Lung microvascular endothelial cell (primary cell): ENCODE data around the gene MARK1. TPM values are rescaled to one million over a fixed set of nuclear protein-coding genes. Genes with fewer than 3 reads are reported as not detected.

Experiments used
- DNase-seq, 2 donors: peaks; one replicate each; pipeline versions ENCODE4 v3.0.0 to v3.0.0-alpha.2; 2010; ENCODE audit warnings: low read depth in 2 of 2
- total RNA-seq: library from RNA; depleted of rRNA; stranded (reverse); fragments of >200 nt; gene quantifications from 2 replicates; pipeline ENCODE4 v1.2.1, GENCODE V29; 2014

MARK1 gene
- total RNA-seq, 1 donor from 2014 or later: 2.2 TPM

DNA sequence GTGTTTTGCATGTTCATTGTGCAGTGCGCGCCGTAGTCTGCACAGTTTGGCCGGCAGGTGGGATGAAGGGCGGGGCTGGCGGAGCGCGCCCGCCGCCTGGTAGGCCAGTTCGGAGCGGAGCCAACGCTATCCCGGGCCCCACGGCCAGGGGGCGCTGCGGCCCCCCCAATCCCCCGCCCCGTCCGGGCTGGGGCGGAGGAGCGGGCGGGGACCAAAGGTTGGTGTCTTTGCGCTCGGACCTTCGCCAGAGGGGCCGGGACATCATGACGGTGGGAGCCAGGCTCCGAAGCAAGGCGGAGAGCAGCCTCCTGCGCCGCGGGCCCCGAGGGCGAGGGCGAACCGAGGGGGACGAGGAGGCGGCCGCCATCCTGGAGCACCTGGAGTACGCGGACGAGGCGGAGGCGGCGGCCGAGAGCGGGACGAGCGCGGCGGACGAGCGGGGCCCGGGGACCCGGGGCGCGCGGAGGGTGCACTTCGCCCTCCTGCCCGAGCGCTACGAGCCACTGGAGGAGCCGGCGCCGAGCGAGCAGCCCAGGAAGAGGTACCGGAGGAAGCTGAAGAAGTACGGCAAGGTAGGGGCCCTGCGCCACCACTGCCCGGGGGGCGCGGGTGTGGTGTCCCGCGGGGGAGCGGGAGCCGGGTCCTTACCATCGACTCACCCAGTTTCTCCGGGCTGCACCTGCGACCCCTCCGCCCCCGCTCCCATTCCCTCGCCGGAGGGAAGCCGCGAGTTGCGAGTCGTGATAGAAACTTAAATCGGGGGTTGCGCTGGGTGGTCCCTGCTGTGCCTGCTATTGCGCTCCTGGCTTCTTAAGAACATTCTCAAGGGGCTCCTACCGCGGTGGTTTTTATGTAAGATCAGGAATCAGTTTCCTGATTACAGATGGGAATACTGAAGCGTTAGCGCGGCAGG, 162.5 kb downstream of the MARK1 start, which contains the start of gene C1orf115:
TSS of gene C1orf115 (plus strand) at position 224 of the 913 bp plus-strand sequence. CDS start at position 264, 40 bp downstream.
- DNase-seq: peak; percentile 73 to 88

DNA sequence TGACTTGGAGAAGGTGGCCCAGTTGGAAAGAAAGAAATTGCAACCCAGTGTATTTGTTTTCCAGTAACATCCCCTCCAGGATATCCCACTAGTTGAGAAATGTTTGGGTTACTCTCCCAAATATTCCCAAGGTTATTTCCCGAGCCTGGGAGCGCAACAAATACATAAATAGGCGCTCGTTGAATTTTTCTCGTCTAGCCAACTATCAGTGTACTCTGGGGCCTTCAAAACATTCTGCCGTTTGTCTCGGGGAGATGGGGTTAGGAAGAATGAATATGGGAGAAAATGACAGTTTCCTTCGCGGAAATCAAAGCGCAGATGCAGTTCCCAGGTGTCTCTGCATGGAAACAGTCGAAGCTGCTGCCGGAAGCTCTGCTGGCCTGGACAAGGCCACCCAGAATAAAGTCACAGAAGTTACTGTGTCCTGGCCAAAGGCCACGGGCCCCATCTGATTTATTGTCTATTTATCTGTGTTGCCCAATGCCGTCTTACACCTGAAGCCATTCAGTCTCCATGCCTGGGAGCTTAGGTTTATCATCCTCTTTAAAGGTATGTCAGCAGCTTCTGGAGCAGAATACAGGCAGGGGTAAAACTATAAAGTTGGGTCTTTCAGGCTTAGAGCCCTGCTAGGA, 163.2 kb downstream of the MARK1 start:
- peak in 1 of 2 donors; percentile 13 for DNase-seq

DNA sequence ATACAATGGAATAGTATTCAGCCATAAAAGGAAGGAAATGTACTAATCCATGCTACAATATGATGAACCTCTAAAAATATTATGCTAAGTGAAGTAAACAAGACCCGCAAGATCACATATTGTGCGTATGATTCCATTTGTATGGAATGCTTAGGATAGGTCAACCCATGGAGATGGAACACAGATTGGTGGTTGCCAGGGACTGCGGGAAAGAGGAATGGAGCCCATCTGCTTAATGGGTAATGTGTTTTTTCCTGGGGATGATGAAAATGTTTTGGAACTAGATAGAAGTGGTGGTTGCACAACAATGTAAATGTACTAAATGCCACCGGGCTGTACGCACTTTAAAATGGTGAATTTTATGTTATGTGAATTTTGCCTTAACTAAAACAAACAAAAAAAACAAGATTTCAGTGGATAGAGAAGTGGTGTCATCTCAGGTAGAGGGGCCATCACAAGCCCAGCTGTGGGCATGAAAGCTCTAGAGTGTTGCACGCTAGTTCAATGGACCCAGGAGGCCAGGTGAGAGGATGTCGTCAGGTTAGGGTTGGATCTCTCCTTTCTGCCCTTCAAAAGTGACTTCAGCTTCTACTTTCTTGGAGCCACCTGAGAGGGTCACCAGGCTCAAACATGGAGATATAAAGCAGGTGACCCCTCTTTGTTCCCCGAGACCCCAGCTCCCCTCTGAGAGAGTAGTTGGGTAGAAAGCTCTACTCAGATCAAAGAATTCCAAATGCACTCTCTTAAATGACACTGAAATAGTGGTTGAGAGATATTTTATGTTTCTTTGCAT, 164.7 kb downstream of the MARK1 start:
- peak; percentile 29 to 74 for DNase-seq

DNA sequence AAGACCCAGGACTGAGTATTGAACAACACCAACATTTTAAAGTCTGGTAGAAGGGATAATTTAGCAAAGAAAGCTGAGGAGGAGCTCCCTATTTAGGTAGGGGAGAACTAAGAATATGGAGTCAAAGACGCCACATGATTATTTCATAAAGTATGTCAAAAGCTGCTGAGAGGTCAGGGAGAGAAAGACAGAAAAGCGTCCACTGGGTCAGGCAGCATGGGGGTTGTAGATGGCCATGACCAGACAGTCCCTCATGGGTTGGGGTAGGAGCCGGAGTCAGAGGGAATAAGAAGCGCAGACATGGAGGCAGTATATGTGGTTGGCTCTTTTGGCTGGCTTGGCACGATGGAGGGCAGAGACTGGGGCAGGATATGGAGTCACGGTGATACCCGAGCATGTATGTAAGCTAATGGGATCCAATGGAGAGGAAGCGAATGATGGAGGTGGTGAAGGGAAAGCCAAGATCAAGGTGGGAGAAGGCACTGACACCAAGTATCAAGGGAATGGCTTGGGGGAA, 167.0 kb downstream of the MARK1 start:
- no peak for DNase-seq

DNA sequence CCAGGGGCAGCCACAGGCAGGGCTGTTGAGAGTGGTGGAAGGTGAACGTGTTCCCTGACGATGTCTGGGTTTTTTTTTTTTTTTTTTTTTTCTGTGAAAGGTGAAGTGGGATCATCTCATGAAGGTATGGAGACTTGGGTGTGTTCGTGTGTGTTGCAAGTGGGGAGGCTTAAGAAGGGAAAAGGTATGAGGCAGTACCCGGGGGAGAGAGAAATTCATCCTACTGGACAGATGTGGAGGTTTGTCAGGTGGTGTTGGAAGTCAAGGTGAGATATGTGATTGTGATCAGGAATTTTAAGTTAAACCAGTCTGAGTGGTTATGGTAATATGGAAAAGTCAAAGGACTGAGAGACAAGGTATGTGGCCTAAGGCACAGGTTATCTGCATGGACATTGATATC, 167.5 kb downstream of the MARK1 start:
- no peak for DNase-seq

DNA sequence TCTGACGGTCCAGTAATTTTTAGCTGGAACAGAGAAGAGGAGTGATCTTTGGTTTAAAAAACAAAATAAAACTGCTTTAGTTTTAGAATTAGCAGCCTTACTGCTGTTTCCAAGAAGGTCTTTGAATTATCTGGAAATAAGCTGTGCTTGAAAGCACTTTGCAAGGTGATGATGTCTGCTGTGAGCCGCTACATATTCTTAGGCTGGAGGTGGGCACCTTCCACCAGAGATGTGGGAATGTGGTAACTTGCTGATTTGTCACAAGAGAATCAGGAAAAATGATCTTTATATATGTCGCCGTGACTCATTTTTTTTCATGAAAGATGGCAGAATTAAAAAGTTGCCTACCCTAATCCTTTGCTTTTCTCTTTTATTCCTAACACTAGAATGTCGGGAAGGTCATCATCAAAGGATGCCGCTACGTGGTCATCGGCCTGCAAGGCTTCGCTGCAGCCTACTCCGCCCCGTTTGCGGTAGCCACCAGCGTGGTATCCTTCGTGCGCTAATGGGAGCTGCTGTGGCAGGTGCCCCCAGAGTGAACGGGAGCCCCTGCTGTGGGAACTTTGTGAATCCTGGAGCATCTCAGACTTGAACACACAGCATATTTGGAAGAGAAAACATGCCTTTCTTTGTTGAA, 168.4 kb downstream of the MARK1 start:
- DNase-seq: no peak

DNA sequence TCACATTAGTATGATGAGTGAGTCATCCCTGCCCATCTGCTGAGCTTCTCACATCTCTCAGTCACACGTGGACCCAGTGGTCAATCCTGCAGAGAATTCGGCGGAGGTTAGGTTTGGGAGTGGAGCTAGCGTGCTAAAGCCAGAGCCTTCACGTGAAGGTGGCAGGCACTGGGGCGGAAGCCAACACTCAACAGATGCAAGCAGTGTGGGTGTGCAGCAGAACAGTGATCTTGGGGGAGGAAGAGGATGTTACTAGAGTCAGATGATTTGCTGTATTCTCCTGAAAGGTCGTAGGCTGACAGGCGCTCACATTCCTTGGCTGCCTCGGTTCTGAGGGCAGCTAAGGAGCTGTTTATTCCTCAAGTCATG, 168.9 kb downstream of the MARK1 start:
- DNase-seq: peak in 1 of 2 donors; percentile 15

DNA sequence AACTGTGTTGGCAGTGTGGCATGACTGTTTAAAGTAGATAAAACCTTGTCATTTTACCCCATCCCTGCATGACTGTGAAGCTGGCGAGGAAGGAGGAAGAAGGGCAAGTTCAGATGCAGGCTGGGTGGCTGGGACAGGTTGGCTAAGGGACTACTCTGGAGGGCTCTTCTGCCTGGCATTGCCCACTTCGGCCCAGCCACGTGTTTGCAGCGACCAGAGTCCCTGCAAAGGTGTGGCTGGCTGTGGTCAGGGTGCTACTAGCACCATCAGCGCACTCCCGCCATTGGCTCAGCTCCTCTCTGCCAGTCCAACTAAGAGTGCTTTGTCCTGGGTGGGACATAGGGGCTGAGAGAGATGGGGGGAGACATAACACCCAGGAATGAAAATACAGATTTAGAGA, 169.4 kb downstream of the MARK1 start:
- no peak for DNase-seq

DNA sequence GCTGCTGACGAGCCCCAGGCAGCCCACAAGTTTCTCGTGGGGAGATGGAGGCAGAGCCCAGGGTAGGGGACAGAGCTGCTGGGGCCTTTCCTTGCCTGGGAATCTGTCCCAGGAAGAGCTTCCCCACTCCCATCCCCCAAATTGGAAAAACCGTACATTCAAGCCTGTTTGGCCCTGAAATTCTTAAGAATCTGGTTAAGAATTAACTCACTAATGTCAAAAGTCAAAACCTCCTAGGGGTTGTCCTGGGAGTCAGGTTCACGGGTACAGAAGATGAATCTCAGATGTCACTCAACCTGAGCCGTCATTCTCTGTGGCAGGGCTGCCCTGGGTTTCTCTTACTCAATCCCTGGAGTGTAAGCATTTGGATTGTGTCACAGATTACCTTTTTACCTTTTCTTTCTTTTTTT, 170.7 kb downstream of the MARK1 start:
- DNase-seq: no peak

DNA sequence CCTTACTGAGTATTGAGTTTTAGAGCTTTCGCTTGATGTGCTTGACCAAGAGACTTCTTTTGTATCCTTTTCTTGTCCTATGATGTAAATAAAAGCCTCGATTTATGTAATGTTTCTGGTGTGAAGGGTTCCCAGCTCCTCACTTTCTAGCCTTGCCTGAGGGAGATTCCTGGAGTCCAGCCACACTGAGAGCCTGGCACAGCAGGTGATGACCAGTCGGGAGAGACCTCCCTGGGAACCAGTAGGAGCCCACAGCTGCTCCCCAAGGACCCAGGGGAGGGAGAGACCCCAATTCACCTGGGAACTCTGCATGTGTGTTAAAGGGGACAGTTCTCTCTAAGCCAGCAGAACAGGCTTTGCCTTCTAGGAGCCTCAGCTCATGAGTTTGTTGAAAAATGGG, 171.1 kb downstream of the MARK1 start:
- DNase-seq: no peak

DNA sequence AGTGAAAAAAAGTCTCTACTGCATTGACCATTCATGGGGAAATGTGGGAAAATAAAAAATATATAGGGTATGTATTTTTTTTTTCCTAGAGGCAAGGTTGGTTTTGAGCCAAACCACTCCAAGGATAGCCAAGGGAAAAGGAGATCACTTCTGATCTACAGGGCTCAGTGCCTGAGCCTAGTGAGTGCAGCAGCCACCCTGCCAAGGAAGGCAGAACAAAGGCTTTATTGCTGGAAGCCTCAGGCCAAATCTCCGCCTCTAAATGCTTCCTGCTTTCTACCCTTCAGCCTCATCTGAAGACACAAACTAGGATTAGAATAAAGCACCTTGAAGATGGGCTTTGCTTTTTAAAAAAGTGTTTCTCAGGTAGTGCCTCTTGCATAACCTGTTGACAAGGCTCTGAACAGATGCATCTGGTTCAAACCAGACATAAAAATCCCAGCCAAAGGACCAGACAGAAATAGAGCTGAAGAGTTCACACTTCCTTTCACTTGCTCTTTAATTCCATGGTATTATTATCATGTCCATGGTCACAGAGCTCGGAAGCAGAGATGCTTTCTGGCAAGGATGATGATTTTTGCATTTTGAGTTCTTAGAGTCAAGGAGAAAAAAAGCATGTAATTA, 172.7 kb downstream of the MARK1 start:
- DNase-seq: no peak

DNA sequence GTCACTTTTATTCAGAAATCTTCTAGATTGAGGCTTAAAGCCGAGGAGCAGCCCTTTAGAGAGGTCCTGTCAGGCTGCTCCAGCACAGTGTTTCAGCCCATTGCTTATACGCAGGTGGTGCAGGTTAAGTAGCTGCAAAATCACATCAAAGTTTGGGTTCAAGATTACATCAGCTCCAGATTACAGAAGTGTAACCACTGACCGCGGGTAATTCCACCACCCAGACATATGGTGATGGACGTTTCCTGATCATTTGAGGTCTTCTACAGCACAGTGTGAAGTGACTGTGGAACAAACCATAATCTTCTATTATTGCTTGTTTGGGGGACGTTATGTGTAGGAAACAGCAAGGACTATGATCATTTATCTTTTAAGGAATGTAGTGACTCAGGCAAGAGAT, 174.0 kb downstream of the MARK1 start:
- no peak for DNase-seq

DNA sequence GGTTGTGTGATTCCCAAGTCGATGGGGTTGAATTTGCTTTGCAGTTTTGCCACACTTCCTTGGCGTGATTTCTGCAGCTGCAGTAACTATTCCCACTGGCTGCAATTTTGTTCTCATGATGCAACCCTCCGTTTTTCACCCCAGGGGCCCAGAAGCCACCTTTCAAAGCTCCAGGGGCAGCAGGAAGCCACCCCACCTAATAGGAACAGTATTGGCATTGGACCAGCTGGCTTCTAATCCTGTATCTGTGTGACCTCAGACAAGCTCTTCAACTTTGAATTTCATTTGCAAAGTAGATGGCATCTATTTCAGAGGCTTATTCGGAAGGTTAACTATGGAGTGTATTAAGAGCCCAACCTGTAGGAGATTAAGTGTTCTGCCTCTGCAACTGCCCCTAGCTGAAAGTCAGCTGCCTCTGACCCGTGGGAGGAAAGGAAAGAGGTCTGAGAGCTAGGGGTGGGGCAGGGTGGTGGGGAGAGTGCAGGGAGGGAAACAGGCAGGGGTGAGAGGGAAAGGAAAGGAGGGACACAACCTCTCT, 174.9 kb downstream of the MARK1 start:
- peak in 1 of 2 donors; percentile 35 for DNase-seq

DNA sequence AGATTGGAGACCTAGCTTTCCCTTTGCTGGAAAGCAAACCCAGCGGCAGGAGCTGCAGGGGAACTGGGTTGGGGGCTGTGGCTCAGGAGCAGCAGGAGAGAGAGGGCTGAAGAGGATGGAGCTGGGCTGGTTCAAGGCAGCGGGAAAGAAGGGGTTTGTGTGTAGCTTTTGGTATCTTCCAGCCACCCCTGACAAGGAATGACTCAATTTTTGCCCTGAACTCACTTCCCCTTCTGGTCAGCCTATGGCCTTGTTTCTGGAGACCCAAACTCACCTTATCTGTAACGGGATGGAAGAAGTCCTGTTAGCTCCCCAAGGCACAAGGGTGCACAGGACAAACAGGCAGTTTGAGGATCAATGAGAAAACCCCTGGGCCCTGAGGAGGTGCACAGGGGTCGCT, 175.4 kb downstream of the MARK1 start:
- DNase-seq: no peak

DNA sequence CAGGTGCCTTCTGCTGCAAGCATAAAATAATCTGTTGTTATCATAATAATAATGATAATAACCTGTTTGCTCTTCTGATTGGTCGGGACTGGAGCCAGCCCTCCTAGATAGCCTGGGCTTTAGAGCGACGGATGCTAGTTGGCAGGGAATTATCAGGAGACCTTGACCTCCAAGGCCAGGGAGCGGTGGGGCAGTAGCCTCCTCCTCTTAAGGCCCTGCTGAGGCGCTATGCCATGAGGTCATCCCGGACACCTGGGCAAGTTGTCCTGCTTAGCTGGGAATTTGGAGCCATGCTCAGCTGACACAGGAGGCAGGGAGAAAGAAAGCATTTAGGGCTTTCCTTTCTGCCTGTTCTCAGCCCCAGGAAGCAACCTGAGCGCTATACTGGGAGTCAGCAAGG, 177.8 kb downstream of the MARK1 start:
- DNase-seq: no peak

DNA sequence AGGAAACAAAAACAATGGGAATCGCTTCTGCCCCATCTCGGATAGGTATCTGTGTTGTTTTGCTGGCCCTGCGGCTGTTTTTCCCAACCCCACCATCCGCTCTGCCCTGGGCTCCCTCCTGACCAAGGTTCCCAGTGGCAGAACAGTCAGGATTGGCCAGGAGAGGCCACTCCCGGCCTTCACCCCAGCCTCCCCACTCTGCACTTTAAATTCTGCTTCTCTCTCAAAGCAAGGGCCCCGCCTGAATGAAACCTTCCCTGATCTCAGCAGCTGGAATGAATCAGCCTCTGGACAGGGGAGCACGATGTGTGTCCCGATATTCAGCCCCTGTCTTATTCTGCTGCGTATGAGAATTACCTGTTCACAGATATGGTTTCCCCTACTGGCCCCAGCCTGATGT, 178.5 kb downstream of the MARK1 start:
- peak in 1 of 2 donors; percentile 24 for DNase-seq

DNA sequence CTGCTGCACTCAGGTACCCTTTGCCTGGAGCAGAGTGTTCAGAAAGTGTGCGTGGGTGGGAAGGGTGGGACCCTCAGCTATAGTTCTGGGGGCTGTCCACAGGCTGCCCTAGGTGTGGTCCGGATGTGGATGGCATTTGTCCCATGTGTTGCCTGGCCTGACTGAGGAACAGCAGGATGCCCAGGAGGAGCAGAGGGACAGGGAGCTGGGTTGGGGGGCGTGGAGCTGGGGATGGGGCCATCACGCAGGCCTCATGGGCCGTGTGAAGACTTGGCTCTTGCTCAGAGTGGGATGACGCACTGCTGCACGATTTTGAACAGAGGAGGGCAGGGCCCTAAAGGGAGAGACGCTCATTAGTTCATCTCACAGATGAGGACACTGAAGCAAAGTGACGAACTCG, 179.2 kb downstream of the MARK1 start:
- no peak for DNase-seq

DNA sequence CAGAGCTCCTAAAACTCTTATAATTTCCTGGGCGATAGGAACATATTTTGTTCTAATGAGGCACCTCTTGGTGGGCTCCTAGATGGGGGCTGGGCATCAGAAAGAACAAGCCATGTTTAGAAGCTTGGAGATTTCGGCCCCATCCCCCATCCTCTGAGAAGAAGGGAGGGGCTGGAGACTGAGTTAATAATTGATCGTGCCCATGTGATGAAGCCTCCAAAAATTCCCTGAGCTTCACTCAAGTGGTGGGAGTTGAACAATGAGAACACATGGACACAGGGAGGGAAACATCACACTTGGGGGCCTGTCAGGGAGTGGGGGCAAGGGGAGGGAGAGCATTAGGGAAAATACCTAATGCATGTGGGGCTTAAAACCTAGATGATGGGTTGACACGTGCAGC, 180.3 kb downstream of the MARK1 start:
- no peak for DNase-seq

DNA sequence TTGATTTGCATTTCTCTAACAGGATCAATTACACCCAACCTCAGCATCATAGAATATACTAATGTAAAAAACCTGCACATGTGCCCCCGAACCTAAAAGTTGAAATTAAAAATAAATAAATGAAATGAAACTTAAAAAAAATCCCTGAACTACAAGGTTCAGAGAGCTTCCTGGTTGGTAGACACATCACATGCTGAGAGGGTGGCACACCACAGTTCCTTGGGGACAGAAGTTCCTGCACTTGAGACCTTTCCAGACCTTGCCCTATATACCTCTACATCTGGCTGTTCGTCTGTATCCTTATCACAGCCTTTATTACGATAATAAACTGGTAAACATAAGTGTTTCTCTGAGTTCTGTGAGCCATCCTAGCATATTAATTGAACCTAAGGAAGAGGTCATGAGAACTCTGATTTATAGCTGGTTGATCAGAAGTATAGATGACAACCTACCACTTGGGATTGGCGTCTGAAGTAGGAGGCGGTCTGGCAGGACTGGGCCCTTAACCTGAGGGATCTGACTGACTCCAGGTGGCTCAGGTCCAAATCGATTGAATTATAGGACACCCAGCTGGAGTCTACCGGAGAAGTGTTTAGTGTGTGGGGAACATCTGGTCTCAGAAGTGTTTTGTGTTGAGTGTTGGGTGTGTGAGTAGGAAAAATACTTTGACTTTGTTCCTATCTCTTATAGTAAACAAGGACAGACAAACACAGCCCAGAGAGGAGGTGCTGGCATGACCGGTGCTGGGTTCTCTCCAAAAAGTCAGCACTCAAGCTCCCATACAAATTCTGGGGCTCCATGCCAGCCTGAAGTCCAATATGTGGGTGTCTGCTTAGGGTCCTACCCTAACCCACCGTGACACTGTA, 181.2 kb downstream of the MARK1 start:
- DNase-seq: no peak

DNA sequence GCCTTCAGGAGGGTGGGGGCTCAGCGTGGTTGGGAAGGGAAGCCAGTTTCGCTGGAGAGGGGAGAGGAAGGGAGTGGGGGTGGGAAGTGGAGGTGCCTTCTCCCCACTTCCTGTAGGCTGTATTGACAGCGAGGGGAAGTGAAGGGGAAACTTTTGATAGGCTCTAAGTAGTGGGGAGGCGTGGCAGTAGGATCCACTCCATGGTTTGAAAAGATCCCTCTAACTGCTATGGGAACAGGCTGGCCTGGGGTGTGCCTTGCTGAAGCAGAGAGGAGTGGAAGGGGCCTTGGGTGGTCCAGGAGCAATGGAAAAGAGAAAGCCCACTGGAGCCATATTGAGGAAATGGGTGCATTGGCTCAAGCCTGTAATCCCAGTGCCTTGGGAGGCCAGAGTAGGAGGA, 182.4 kb downstream of the MARK1 start:
- DNase-seq: no peak
